Activated naive CD4-positive, alpha-beta T cell treated with anti-CD3 and anti-CD28 coated beads, Interleukin-2, amount 50 U/mL, for 24 hours (primary cell): ENCODE measurements around the gene EPHB2.

Experiments used
- H3K27ac Mint-ChIP-seq: one replicate; pipeline ENCODE4 v1.8.0; 2021; ENCODE audit warnings: mild to moderate bottlenecking, mixed read lengths
- H3K27me3 Mint-ChIP-seq: one replicate; pipeline ENCODE4 v1.8.0; 2021; ENCODE audit warnings: mixed read lengths
- H3K36me3 Mint-ChIP-seq: one replicate; pipeline ENCODE4 v1.8.0; 2021; ENCODE audit warnings: mixed read lengths
- H3K4me1 Mint-ChIP-seq: one replicate; pipeline ENCODE4 v1.8.0; 2021; ENCODE audit warnings: mixed read lengths
- H3K4me3 Mint-ChIP-seq: one replicate; pipeline ENCODE4 v1.8.0; 2021; ENCODE audit warnings: mild to moderate bottlenecking, mixed read lengths
- H3K9me3 Mint-ChIP-seq: one replicate; pipeline ENCODE4 v1.8.0; 2021; ENCODE audit warnings: mixed read lengths

EPHB2 gene

DNA sequence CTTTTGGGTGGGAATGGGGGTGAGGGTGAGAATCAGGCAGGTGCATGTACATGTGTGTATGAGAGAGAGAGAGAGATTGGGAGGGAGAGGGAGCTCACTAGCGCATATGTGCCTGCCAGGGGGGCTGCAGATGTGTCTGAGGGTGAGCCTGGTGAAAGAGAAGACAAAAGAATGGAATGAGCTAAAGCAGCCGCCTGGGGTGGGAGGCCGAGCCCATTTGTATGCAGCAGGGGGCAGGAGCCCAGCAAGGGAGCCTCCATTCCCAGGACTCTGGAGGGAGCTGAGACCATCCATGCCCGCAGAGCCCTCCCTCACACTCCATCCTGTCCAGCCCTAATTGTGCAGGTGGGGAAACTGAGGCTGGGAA, 95.0 kb downstream of the EPHB2 start:
- Mint-ChIP-seq H3K4me1 (no peaks in the 10 kb centered on the region), H3K27ac (no peak overlapping the region), H3K4me3 (no peak overlapping the region)

DNA sequence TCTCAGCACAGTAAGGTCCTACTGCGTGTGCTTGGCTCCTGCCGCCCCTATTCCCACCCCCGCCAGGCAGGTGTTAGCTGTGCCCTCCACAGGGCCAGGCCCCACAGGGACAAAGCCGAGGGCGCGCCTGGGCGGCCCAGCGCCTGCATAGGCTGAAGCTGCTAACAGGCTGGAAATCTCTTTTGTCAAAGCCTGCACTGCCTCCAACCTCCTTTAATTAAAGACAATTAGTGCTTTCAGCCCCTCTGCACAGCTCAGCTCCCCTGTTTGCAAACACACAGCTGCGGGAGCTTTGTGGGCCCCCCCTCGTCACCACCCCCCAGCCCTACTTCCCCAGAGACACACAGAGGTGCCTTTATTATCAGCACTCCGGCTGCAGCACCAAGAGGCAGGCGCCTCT, 95.9 kb downstream of the EPHB2 start:
- Mint-ChIP-seq H3K27ac (no peak overlapping the region), H3K36me3 (no peaks in the 10 kb centered on the region), H3K4me3 (no peak overlapping the region), H3K4me1 (no peaks in the 10 kb centered on the region), H3K27me3 (no peaks in the 10 kb centered on the region), H3K9me3 (no peaks in the 10 kb centered on the region)

More for the DNA sequence above, 95.0 kb downstream of the EPHB2 start:
- H3K36me3 Mint-ChIP-seq: no peaks in the 10 kb centered on the region
- no peaks in the 10 kb centered on the region for H3K27me3 Mint-ChIP-seq
- no peaks in the 10 kb centered on the region for H3K9me3 Mint-ChIP-seq

DNA sequence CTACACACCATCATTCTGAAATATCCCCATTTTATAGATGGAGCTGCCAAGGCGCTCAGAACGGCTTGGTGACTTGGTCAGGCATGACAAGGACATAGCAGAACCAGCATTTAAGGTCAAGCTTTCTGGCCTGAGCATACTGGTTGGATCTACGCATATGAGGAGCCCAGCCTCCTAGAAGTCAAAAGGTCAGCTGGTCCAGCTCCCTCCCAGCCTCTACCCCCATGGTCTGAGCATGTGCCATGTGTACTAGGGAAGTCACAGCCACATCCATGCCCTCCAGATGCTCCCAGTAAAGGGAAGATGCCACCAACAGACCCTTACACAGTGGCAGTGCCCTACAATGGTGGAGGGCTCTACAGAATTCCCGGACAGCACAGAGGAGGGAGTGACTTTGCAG, 96.7 kb downstream of the EPHB2 start:
- Mint-ChIP-seq H3K27ac (no peak overlapping the region), H3K36me3 (no peaks in the 10 kb centered on the region), H3K27me3 (no peaks in the 10 kb centered on the region), H3K4me1 (no peaks in the 10 kb centered on the region), H3K9me3 (no peaks in the 10 kb centered on the region), H3K4me3 (no peak overlapping the region)

GRCh38 chr1:22808186-22808675, 97.6 kb downstream of the EPHB2 start:
- no peaks in the 10 kb centered on the region for H3K27me3 Mint-ChIP-seq
- no peaks in the 10 kb centered on the region for H3K4me1 Mint-ChIP-seq
- H3K4me3 Mint-ChIP-seq: no peak overlapping the region
- no peaks in the 10 kb centered on the region for H3K9me3 Mint-ChIP-seq
- no peak overlapping the region for H3K27ac Mint-ChIP-seq
- no peaks in the 10 kb centered on the region for H3K36me3 Mint-ChIP-seq

DNA sequence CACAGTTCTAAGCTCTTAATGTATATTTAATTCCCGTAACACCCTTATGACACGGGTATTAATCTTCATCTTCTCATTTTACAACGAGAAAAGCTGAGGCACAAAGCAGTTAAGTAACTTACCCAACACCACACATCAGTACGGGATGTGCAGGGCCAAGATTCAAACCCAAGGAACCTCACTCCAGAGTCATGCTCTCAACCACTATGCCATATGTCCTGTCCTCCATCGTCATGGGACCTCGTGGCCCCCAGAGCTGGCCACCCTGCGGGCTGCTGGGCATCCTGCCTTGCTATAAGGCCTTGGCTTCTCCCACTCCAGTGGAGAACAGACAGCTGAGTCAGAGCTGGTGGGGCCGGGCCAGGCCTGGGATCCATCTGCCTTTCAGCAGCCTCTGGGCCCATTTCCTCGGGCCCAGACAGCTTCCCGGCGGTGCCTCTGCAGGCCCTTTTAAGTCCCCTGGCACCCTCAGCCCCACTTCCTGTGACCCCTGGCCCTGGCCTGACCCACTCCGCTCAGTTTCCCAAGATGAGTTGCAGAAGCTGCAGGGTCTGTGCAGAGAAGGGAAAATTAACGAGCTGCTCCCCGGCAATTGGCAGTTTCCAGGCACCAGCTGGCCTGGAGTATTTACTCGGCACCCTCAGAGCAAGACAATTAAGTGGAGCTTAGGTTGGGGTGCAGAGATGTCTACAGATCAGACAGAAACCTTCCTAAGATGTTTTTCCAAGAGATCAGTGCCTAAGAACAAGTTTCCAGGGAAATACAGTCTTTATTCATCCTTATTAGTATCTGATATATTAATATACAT, 98.2 kb downstream of the EPHB2 start:
- Mint-ChIP-seq H3K27ac (no peak overlapping the region), H3K4me3 (no peak overlapping the region), H3K9me3 (no peaks in the 10 kb centered on the region), H3K27me3 (no peaks in the 10 kb centered on the region), H3K4me1 (no peaks in the 10 kb centered on the region), H3K36me3 (no peaks in the 10 kb centered on the region)

GRCh38 chr1:22809783-22810182, 99.1 kb downstream of the EPHB2 start:
- Mint-ChIP-seq H3K9me3 (no peaks in the 10 kb centered on the region), H3K36me3 (no peaks in the 10 kb centered on the region), H3K27ac (no peak overlapping the region), H3K4me1 (no peaks in the 10 kb centered on the region), H3K27me3 (no peaks in the 10 kb centered on the region), H3K4me3 (no peak overlapping the region)

DNA sequence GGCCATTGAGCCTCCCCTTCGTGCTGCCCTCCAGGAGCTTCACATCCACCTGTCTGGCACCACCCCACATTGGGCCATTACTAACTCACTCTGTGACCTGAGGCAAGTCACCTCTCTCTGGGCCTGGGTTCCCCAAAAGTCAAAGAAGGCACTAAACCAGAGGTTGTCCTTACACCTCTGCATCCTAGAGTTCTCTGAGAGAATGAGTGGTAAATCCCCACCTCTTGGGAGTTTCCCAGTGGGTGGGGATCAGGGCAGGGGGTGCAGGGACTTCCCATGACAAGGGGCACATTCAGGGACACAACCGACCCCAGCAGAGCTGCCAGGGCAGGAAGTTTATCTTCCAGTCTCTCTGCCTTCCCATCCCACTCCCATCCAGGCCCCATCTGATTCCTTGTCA, 99.7 kb downstream of the EPHB2 start:
- Mint-ChIP-seq H3K27ac (no peak overlapping the region), H3K9me3 (no peaks in the 10 kb centered on the region), H3K36me3 (no peaks in the 10 kb centered on the region), H3K27me3 (no peaks in the 10 kb centered on the region), H3K4me1 (no peaks in the 10 kb centered on the region), H3K4me3 (no peak overlapping the region)

GRCh38 chr1:22812092-22812880, 101.6 kb downstream of the EPHB2 start:
- H3K9me3 Mint-ChIP-seq: no peaks in the 10 kb centered on the region
- no peaks in the 10 kb centered on the region for H3K27me3 Mint-ChIP-seq
- H3K4me1 Mint-ChIP-seq: no peaks in the 10 kb centered on the region
- no peak overlapping the region for H3K4me3 Mint-ChIP-seq
- H3K27ac Mint-ChIP-seq: no peak overlapping the region
- H3K36me3 Mint-ChIP-seq: no peaks in the 10 kb centered on the region

- H3K4me3 Mint-ChIP-seq: no peak overlapping the region
- no peaks in the 10 kb centered on the region for H3K36me3 Mint-ChIP-seq
- no peak overlapping the region for H3K27ac Mint-ChIP-seq
- no peaks in the 10 kb centered on the region for H3K27me3 Mint-ChIP-seq
- H3K9me3 Mint-ChIP-seq: no peaks in the 10 kb centered on the region
- H3K4me1 Mint-ChIP-seq: no peaks in the 10 kb centered on the region
These were observed 102.6 kb downstream of the EPHB2 start for GRCh38 chr1:22812993-22813790.

GRCh38 chr1:22814176-22815042, 103.8 kb downstream of the EPHB2 start:
- no peak overlapping the region for H3K4me3 Mint-ChIP-seq
- no peaks in the 10 kb centered on the region for H3K9me3 Mint-ChIP-seq
- H3K4me1 Mint-ChIP-seq: no peaks in the 10 kb centered on the region
- no peaks in the 10 kb centered on the region for H3K27me3 Mint-ChIP-seq
- H3K27ac Mint-ChIP-seq: no peak overlapping the region
- no peaks in the 10 kb centered on the region for H3K36me3 Mint-ChIP-seq

DNA sequence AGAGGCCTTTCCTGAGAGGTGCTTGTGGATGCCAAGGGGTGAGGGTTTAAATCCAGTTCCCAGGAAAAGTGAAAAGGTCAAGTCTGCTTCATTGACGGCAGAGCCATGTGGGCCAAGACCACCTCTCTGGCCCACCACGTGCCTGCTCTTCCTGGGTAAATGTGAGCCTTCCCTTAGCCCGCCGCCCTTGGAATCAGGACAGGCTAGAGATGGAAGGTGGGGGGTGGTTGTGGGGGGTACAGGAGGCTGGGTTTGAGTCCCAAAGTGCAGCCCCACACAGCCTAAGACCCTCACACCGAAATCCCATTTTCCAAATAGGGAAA, 104.4 kb downstream of the EPHB2 start:
- Mint-ChIP-seq H3K27ac (no peak overlapping the region), H3K9me3 (no peaks in the 10 kb centered on the region), H3K4me3 (no peak overlapping the region), H3K27me3 (no peaks in the 10 kb centered on the region), H3K4me1 (no peaks in the 10 kb centered on the region), H3K36me3 (no peaks in the 10 kb centered on the region)

GRCh38 chr1:22815421-22816066, 104.9 kb downstream of the EPHB2 start:
- H3K27me3 Mint-ChIP-seq: no peaks in the 10 kb centered on the region
- H3K36me3 Mint-ChIP-seq: no peaks in the 10 kb centered on the region
- H3K4me3 Mint-ChIP-seq: no peak overlapping the region
- H3K4me1 Mint-ChIP-seq: no peaks in the 10 kb centered on the region
- no peaks in the 10 kb centered on the region for H3K9me3 Mint-ChIP-seq
- no peak overlapping the region for H3K27ac Mint-ChIP-seq

GRCh38 chr1:22816067-22816775, 105.6 kb downstream of the EPHB2 start:
- H3K36me3 Mint-ChIP-seq: no peaks in the 10 kb centered on the region

GRCh38 chr1:22816803-22817202, 106.2 kb downstream of the EPHB2 start:
- H3K36me3 Mint-ChIP-seq: no peaks in the 10 kb centered on the region
- no peaks in the 10 kb centered on the region for H3K27me3 Mint-ChIP-seq
- H3K4me1 Mint-ChIP-seq: no peaks in the 10 kb centered on the region
- no peak overlapping the region for H3K27ac Mint-ChIP-seq
- H3K4me3 Mint-ChIP-seq: no peak overlapping the region
- no peaks in the 10 kb centered on the region for H3K9me3 Mint-ChIP-seq

More at GRCh38 chr1:22816067-22816775, 105.6 kb downstream of the EPHB2 start:
- Mint-ChIP-seq H3K27ac (peak overlapping the region; percentile 30), H3K4me3 (no peak overlapping the region), H3K9me3 (no peaks in the 10 kb centered on the region), H3K4me1 (no peaks in the 10 kb centered on the region), H3K27me3 (no peaks in the 10 kb centered on the region)
